Upper lobe of right lung (tissue), 1 donor: ENCODE results near the gene SCARB1. TPM values are rescaled to one million over a fixed set of nuclear protein-coding genes. Genes with fewer than 3 reads are reported as not detected.

Source experiments
- ATAC-seq: fragments of 200-7000 bp; cut with Tn5 transposase; one replicate; pipeline ENCODE4 v1.9.1; 2020; ENCODE audit warnings: mild to moderate bottlenecking, moderate library complexity
- DNase-seq: peaks from one replicate; pipeline ENCODE4 v3.0.0-alpha.2; 2020
- H3K27ac ChIP-seq: fragments of 200-600 bp; one replicate; pipeline ENCODE4 v1.8.0; 2022
- H3K27me3 ChIP-seq: fragments of 200-600 bp; one replicate; pipeline ENCODE4 v1.8.0; 2022; ENCODE audit warnings: mild to moderate bottlenecking
- H3K36me3 ChIP-seq: fragments of 200-600 bp; one replicate; pipeline ENCODE4 v1.8.0; 2022
- H3K4me1 ChIP-seq: fragments of 200-600 bp; one replicate; pipeline ENCODE4 v1.8.0; 2022
- H3K4me3 ChIP-seq: fragments of 200-600 bp; one replicate; pipeline ENCODE4 v1.8.0; 2022; ENCODE audit warnings: mild to moderate bottlenecking
- H3K9me3 ChIP-seq: fragments of 200-600 bp; one replicate; pipeline ENCODE4 v1.8.0; 2022
- CTCF ChIP-seq: fragments of 200-600 bp; IDR thresholded peaks from one replicate; pipeline ENCODE4 v1.8.0; 2022; ENCODE audit warnings: antibody characterized with exemption
- intact Hi-C: fragments of 100-400 bp; cut with DNase I; formaldehyde crosslinking; loops from one replicate; pipeline ENCODE4 v1.11.0; 2022
- total RNA-seq: library from RNA; stranded (reverse); fragmentation: NEBNext Ultra II Directional; extraction: Animal tissue kit (Norgen Biotek cat#: 25700); gene quantifications from one replicate; pipeline ENCODE4 v1.2.1, GENCODE V29; 2021
- donor health status: DM: no; HTN: yes; CAD: no; lungs with severe emphysema.

SCARB1 gene
- total RNA-seq, 1 donor from 2014 or later: 35.3 TPM

DNA sequence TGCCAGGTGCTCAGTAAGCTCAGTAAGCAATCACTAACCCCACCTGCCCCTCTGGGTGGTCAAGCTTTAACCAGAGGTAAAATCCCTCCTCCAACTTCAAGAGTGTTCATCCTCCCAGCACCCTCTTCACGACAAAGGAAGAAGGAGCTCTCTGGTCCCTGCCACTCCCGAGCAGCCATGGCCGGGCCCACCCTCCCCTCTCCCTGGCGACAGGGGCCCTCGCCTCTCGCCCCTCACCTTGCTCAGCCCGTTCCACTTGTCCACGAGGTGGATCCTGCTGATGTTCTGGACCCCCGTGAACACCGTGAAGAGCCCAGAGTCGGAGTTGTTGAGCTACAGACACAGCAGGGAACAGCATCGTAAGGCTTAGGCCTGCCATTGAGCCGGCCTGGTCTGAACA lies 52.0 kb downstream of the SCARB1 start:
- no peak overlapping the region for H3K27ac ChIP-seq
- no peaks in the 10 kb centered on the region for H3K4me1 ChIP-seq
- H3K27me3 ChIP-seq: no peaks in the 10 kb centered on the region
- no peak overlapping the region for H3K4me3 ChIP-seq
- no peak for ATAC-seq
- no peak for DNase-seq
- no peak for TF ChIP-seq CTCF
- no peaks in the 10 kb centered on the region for H3K9me3 ChIP-seq
- intact Hi-C loops: no loop called here
- peaks cover 7% of the 10 kb centered on the region for H3K36me3 ChIP-seq

DNA sequence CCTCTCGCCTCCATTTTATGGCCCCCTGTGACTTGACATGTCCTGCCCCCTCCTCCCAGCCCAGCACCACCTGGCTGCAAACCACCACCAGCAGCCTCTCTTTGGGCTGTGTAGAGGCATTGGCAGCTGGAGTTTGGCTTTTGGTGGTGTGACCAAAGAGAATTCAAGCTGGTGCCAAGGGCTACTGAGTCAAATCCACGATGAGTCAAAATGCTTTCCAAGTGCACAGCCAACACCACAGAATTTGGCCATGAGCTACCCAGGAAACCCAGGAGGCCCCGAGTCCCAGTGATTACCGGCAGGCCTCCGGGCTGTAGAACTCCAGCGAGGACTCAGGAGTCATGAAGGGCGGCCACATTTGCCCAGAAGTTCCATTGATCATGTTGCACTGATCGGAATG lies 53.8 kb downstream of the SCARB1 start:
- Histone ChIP-seq H3K4me3 (no peak overlapping the region), H3K9me3 (no peaks in the 10 kb centered on the region), H3K4me1 (no peaks in the 10 kb centered on the region), H3K36me3 (peaks cover 7% of the 10 kb centered on the region), H3K27me3 (no peaks in the 10 kb centered on the region), H3K27ac (no peak overlapping the region)
- ATAC-seq (no peak), DNase-seq (no peak)
- intact Hi-C loops: no loop called here
- no peak for TF ChIP-seq CTCF

- no peak for ATAC-seq
- H3K4me1 ChIP-seq: no peaks in the 10 kb centered on the region
- peaks cover 7% of the 10 kb centered on the region for H3K36me3 ChIP-seq
- no peaks in the 10 kb centered on the region for H3K27me3 ChIP-seq
- intact Hi-C loops: no loop called here
- no peaks in the 10 kb centered on the region for H3K9me3 ChIP-seq
- no peak for TF ChIP-seq CTCF
- H3K27ac ChIP-seq: no peak overlapping the region
- no peak for DNase-seq
- no peak overlapping the region for H3K4me3 ChIP-seq
Measured at GRCh38 chr12:124809391-124809790, 54.3 kb downstream of the SCARB1 start.

- no peaks in the 10 kb centered on the region for H3K36me3 ChIP-seq
- H3K27me3 ChIP-seq: no peaks in the 10 kb centered on the region
- H3K4me1 ChIP-seq: no peaks in the 10 kb centered on the region
- intact Hi-C loops: no loop called here
- no peak overlapping the region for H3K27ac ChIP-seq
- no peaks in the 10 kb centered on the region for H3K9me3 ChIP-seq
- TF ChIP-seq CTCF: no peak
- ATAC-seq (no peak), DNase-seq (no peak)
- H3K4me3 ChIP-seq: no peak overlapping the region
Measured at GRCh38 chr12:124808272-124808671, 55.4 kb downstream of the SCARB1 start.

- Histone ChIP-seq H3K27ac (no peak overlapping the region), H3K36me3 (no peaks in the 10 kb centered on the region), H3K9me3 (no peaks in the 10 kb centered on the region), H3K4me1 (no peaks in the 10 kb centered on the region), H3K27me3 (no peaks in the 10 kb centered on the region), H3K4me3 (no peak overlapping the region)
- DNase-seq: no peak
- no peak for TF ChIP-seq CTCF
- ATAC-seq: no peak
- intact Hi-C loops: no loop called here
Measured at GRCh38 chr12:124805876-124806668, 57.6 kb downstream of the SCARB1 start.
